ENCODE measurements around the gene NBL1. TPM values are rescaled to one million over a fixed set of nuclear protein-coding genes. Genes with fewer than 3 reads are reported as not detected.

Gene NBL1
- total and polyA plus RNA-seq, 9 of the 15 experiments (the other 6 are each of a cell fraction or from before 2014, with no cell fraction given) = 0.10 to 3.7 (median 1.8) TPM; not detected in 1

DNA sequence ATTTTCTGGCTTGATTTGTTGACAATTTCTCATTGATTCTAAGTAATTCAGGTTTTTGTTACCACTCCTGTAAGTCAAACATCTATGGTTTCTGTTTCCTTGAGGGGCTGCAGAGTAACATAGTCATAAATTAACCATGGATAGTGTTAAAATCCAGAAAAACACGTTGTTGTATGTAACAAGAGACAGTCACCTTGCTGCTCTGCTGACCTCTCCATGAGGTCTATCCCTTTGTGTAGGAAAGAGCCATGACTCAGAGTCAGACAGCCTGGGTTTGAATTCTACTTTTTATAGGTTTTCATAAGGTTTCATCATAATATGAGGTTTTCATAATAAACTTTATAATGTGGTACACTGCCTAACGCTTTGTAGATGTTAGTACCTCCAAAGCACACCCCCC, 27.6 kb upstream of the NBL1 start:
- in situ Hi-C loops (cut with MboI) = no loop called here
- peaks cover 19% of the 10 kb centered on the region for H4K20me1 ChIP-seq (replicated peaks; ENCODE audit: control insufficient read depth, insufficient read depth, low read length)
- H3K4me3 ChIP-seq = no peak overlapping the region
- peaks cover 80% of the 10 kb centered on the region for H3K79me2 ChIP-seq (ENCODE audit: control insufficient read depth, insufficient read depth, low read length)
- peaks cover 46% of the 10 kb centered on the region for H3K36me3 ChIP-seq (ENCODE audit: control insufficient read depth, insufficient read depth, low read length)
- no peak for ATAC-seq
- no TSS peak for BruUV-seq (replicated peaks)
- WGBS (ENCODE audit: insufficient coverage, low coverage, missing lambda C conversion rate) = 67% methylated on average over 2 of the region's 2 CpGs
- POLR2A ChIA-PET = interaction anchor here (0.6 to 1.2 kb wide), 2 partner anchors 14 to 21 kb away, joined by 3 to 4 read pairs; no protein-coding TSS in a partner anchor
- H3K9me1 ChIP-seq (ENCODE audit: control insufficient read depth, insufficient read depth, low read length) = no peaks in the 10 kb centered on the region
- DNase-seq (ENCODE audit: extremely low read depth in 1 of 4, low spot score in 3 of 4) = no peak
- intact Hi-C loops (cut with micrococcal nuclease) = no loop called here
- H3K4me2 ChIP-seq (ENCODE audit: insufficient read depth, low read length) = no peak overlapping the region
- no peak overlapping the region for H3K9ac ChIP-seq (ENCODE audit: insufficient read depth in 1 of 2, low read depth in 2 of 2, low read length in 2 of 2)
- CTCF ChIA-PET (ENCODE audit: low intra/inter-chr PET ratio) = no interaction called here
- H3K4me1 ChIP-seq (replicated peaks in 1 of 2; ENCODE audit: control insufficient read depth in 2 of 2, insufficient read depth in 2 of 2, low read length in 2 of 2) = peaks cover 3 to 5% of the 10 kb centered on the region in 2 experiments; a peak in 2 of 5 replicates
- no peaks in the 10 kb centered on the region for H3K27me3 ChIP-seq (ENCODE audit: control insufficient read depth in 2 of 2, insufficient read depth in 2 of 2, low read length in 2 of 2)
- H3K9me3 ChIP-seq (replicated peaks; ENCODE audit: control insufficient read depth, insufficient read depth, low read depth, low read length) = no peaks in the 10 kb centered on the region
- no peak for TF ChIP-seq LCOR (CRISPR knock-in tag; IDR thresholded peaks at IDR 0.05)
- TF ChIP-seq, protein P1, sequence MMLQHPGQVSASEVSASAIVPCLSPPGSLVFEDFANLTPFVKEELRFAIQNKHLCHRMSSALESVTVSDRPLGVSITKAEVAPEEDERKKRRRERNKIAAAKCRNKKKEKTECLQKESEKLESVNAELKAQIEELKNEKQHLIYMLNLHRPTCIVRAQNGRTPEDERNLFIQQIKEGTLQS (IDR thresholded peaks at IDR 0.05) = 0 out of 2 replicates have a peak, but pooled peaks have one; percentile 11
- TF ChIP-seq, protein P1 (CRISPR knock-in tag; conservative IDR thresholded peaks at IDR 0.05) = no peak
- no peak overlapping the region for H3K27ac ChIP-seq (ENCODE audit: extremely low read depth, low read depth, low read length)
- FAIRE-seq = no peak
- H2AFZ ChIP-seq (ENCODE audit: low read depth, low read length) = no peak overlapping the region

DNA sequence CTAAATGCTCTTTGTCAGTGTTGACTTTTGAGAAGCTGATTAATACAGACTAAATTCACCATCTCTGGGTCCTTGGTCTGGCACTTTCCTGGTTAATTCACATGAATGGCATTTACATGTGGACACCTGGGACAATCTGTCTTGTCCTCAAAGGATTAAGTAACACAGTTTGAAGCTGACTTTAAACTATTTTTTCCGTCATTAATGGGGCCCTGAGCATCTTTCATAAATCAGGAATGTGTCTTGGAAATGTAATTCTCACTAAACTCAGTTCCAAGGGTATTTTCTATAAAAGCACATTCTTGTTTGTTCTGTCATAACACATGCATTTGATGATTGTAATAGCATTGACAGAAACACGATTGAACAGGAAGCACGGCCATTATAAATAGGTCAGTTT, 26.7 kb upstream of the NBL1 start:
- Histone ChIP-seq H3K9me3 (replicated peaks; ENCODE audit: control insufficient read depth, insufficient read depth, low read depth, low read length) (no peaks in the 10 kb centered on the region), H3K9ac (ENCODE audit: insufficient read depth in 1 of 2, low read depth in 2 of 2, low read length in 2 of 2) (no peak overlapping the region), H3K4me1 (replicated peaks in 1 of 2; ENCODE audit: control insufficient read depth in 2 of 2, insufficient read depth in 2 of 2, low read length in 2 of 2) (peaks cover 2 to 3% of the 10 kb centered on the region in 2 experiments; a peak in 2 of 5 replicates), H3K27ac (ENCODE audit: extremely low read depth, low read depth, low read length) (no peak overlapping the region), H4K20me1 (replicated peaks; ENCODE audit: control insufficient read depth, insufficient read depth, low read length) (peaks cover 18% of the 10 kb centered on the region), H3K4me3 (no peak overlapping the region), H3K27me3 (ENCODE audit: control insufficient read depth in 2 of 2, insufficient read depth in 2 of 2, low read length in 2 of 2) (no peaks in the 10 kb centered on the region), H3K4me2 (ENCODE audit: insufficient read depth, low read length) (no peak overlapping the region), H3K9me1 (ENCODE audit: control insufficient read depth, insufficient read depth, low read length) (no peaks in the 10 kb centered on the region), H3K79me2 (ENCODE audit: control insufficient read depth, insufficient read depth, low read length) (peaks cover 84% of the 10 kb centered on the region), H3K36me3 (ENCODE audit: control insufficient read depth, insufficient read depth, low read length) (peaks cover 54% of the 10 kb centered on the region), H2AFZ (ENCODE audit: low read depth, low read length) (no peak overlapping the region)
- intact Hi-C loops (cut with micrococcal nuclease) = no loop called here
- POLR2A ChIA-PET = interaction anchor here (1.7 to 2.0 kb wide), 2 partner anchors 11 to 14 kb away, joined by 4 to 8 read pairs; no protein-coding TSS in a partner anchor
- DNase-seq (ENCODE audit: extremely low read depth in 1 of 4, low spot score in 3 of 4) (no peak), ATAC-seq (no peak), FAIRE-seq (no peak)
- CTCF ChIA-PET (ENCODE audit: low intra/inter-chr PET ratio) = no interaction called here
- no TSS peak for BruUV-seq (replicated peaks)
- 84% methylated on average over 3 of the region's 3 CpGs for WGBS (ENCODE audit: insufficient coverage, low coverage, missing lambda C conversion rate)
- in situ Hi-C loops (cut with MboI) = no loop called here
- TF ChIP-seq PYGO2 (tag; IDR thresholded peaks at IDR 0.05) (no peak), FOXM1 (IDR thresholded peaks at IDR 0.05; ENCODE audit: low read depth) (no peak), FOXM1 (CRISPR knock-in tag; IDR thresholded peaks at IDR 0.05; ENCODE audit: low read depth) (no peak), MBD2 (IDR thresholded peaks at IDR 0.05; ENCODE audit: borderline replicate concordance, low read depth) (no peak), ZNF311 (CRISPR knock-in tag; IDR thresholded peaks at IDR 0.05) (no peak), ADNP (tag; IDR thresholded peaks at IDR 0.05) (no peak), FOS (IDR thresholded peaks at IDR 0.05; ENCODE audit: extremely low read depth, insufficient read length) (no peak), POLR2G (IDR thresholded peaks at IDR 0.05; ENCODE audit: low read depth, low read length) (no peak), BRD9 (IDR thresholded peaks at IDR 0.05; ENCODE audit: low read depth, partially characterized antibody) (no peak), RBM17 (IDR thresholded peaks at IDR 0.05; ENCODE audit: borderline replicate concordance, low read depth, low read length) (no peak), KAT2B (IDR thresholded peaks at IDR 0.05; ENCODE audit: low read depth, low read length) (no peak), TBL1XR1 (IDR thresholded peaks at IDR 0.05; ENCODE audit: low read length in 2 of 2) (no peak)
- TF ChIP-seq, protein P2, sequence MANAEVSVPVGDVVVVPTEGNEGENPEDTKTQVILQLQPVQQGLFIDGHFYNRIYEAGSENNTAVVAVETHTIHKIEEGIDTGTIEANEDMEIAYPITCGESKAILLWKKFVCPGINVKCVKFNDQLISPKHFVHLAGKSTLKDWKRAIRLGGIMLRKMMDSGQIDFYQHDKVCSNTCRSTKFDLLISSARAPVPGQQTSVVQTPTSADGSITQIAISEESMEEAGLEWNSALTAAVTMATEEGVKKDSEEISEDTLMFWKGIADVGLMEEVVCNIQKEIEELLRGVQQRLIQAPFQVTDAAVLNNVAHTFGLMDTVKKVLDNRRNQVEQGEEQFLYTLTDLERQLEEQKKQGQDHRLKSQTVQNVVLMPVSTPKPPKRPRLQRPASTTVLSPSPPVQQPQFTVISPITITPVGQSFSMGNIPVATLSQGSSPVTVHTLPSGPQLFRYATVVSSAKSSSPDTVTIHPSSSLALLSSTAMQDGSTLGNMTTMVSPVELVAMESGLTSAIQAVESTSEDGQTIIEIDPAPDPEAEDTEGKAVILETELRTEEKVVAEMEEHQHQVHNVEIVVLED (CRISPR knock-in tag; IDR thresholded peaks at IDR 0.05) = no peak
